Prostate gland (tissue), 2 donors: Measurements from ENCODE around the gene COQ2. TPM values are rescaled to one million over a fixed set of nuclear protein-coding genes. Genes with fewer than 3 reads are reported as not detected.

Source experiments
- DNase-seq: peaks from one replicate; pipeline ENCODE4 v3.0.0-alpha.2; 2019; ENCODE audit warnings: low spot score
- H3K27ac ChIP-seq, 2 donors: fragments of 200-600 bp; sonication (generic); 2 replicates each; pipeline ENCODE4 v1.5.1; 2017 to 2019
- H3K27me3 ChIP-seq: fragments of 200-600 bp; sonication (generic); replicated peaks from 2 replicates; pipeline ENCODE4 v1.5.1; 2019; ENCODE audit not compliant: insufficient read depth
- H3K36me3 ChIP-seq, 2 donors: fragments of 200-600 bp; sonication (generic); 1 replicate in 1 of 2; 2 replicates in 1 of 2; pipeline versions ENCODE4 v1.5.1 to v1.8.1; 2017 to 2019
- H3K4me1 ChIP-seq: fragments of 200-600 bp; sonication (generic); replicated peaks from 2 replicates; pipeline ENCODE4 v1.5.1; 2019
- H3K4me3 ChIP-seq, 2 donors: fragments of 200-600 bp; sonication (generic); 2 replicates each; pipeline ENCODE4 v1.5.1; 2017 to 2019
- H3K9me3 ChIP-seq: fragments of 200-600 bp; sonication (generic); 2 replicates; pipeline ENCODE4 v1.5.1; 2017
- POLR2A ChIP-seq: fragments of 450-650 bp; IDR thresholded peaks from one replicate; pipeline ENCODE4 v1.6.1; 2016; ENCODE audit warnings: antibody characterized with exemption, mild to moderate bottlenecking
- POLR2AphosphoS5 ChIP-seq: sonication (generic); formaldehyde crosslinking; IDR thresholded peaks from one replicate; pipeline ENCODE4 v1.6.1; 2017; ENCODE audit warnings: antibody characterized with exemption
- WGBS: methylation state at CpG from one replicate; pipeline ENCODE4 v1.1.5; 2018; 5-methylcytosine and 5-hydroxymethylcytosine counted together
- intact Hi-C: fragments of 100-400 bp; cut with DNase I; formaldehyde crosslinking; loops from one replicate; pipeline ENCODE4 v1.14.2; 2022
- total RNA-seq, 2 donors: library from RNA; depleted of rRNA; stranded (reverse); fragments of >200 nt; gene quantifications; one replicate each; pipeline ENCODE4 v1.1.0, GENCODE V29; 2016
- TF ChIP-seq, protein P1 (sequence below), 4 experiments: fragments of 200-600 bp in 2 of 4; fragments of 450-650 bp in 2 of 4; sonication (generic) in 2 of 4; IDR thresholded peaks; 1 replicate in 3 of 4; 2 replicates in 1 of 4; pipeline ENCODE4 v1.5.1; 2016 to 2019; ENCODE audit warnings: antibody characterized with exemption in 4 of 4, mild to moderate bottlenecking in 2 of 4, moderate library complexity in 2 of 4

The COQ2 gene
- total RNA-seq, 2 donors from 2014 or later = 12.8 to 13.1 TPM

DNA sequence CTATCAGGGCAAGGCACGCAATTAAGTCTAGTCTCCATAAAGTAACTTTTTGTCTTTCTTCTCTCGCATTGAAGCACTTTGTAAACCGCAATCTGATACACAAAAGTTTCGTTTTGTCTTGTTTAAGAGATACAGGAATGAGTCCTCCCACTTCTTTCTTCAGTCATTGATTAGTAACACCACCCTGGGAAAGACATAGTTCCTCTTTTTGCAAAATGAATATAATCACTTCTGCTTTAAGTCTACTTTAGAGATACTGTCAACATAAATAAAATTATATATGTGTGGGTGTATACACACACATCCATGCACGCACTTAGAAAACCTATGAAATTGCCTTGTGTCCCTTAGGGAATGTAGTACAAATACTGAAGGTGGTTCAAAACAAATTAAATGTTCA, 11.7 kb downstream of the COQ2 start:
- Histone ChIP-seq H3K27me3 (no peaks in the 10 kb centered on the region), H3K4me3 (no peak overlapping the region), H3K4me1 (no peaks in the 10 kb centered on the region), H3K36me3 (no peaks in the 10 kb centered on the region), H3K27ac (no peak overlapping the region), H3K9me3 (no peaks in the 10 kb centered on the region)
- TF ChIP-seq POLR2AphosphoS5 (no peak), POLR2A (no peak)
- TF ChIP-seq, protein P1, sequence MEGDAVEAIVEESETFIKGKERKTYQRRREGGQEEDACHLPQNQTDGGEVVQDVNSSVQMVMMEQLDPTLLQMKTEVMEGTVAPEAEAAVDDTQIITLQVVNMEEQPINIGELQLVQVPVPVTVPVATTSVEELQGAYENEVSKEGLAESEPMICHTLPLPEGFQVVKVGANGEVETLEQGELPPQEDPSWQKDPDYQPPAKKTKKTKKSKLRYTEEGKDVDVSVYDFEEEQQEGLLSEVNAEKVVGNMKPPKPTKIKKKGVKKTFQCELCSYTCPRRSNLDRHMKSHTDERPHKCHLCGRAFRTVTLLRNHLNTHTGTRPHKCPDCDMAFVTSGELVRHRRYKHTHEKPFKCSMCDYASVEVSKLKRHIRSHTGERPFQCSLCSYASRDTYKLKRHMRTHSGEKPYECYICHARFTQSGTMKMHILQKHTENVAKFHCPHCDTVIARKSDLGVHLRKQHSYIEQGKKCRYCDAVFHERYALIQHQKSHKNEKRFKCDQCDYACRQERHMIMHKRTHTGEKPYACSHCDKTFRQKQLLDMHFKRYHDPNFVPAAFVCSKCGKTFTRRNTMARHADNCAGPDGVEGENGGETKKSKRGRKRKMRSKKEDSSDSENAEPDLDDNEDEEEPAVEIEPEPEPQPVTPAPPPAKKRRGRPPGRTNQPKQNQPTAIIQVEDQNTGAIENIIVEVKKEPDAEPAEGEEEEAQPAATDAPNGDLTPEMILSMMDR (IDR thresholded peaks at IDR 0.05) = no peak
- DNase-seq = no peak
- intact Hi-C loops = no loop called here
- WGBS = 75% methylated on average over 5 of the region's 5 CpGs

DNA sequence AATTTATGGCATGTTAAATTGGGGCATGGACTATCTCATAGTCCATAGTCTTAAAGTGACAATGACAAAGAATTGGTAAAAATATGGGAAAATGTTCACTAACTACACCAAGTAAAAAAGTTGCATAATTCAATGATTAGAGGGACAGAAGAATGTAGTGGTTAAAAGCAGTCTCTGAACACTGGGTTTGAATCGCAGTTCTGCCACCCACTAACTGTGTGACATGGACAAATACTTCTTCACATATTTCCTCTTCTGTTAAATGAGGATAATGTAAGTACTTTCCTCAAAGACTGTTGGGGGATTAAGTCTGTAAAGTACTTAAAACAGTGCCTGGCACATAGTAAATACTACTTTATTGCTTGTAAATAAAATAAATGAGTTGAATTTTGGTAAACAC, 15.3 kb downstream of the COQ2 start:
- Histone ChIP-seq H3K4me1 (no peaks in the 10 kb centered on the region), H3K36me3 (no peaks in the 10 kb centered on the region), H3K27me3 (no peaks in the 10 kb centered on the region), H3K27ac (no peak overlapping the region), H3K4me3 (no peak overlapping the region), H3K9me3 (no peaks in the 10 kb centered on the region)
- TF ChIP-seq POLR2AphosphoS5 (no peak), POLR2A (no peak)
- TF ChIP-seq, protein P1 (IDR thresholded peaks at IDR 0.05) = no peak
- no peak for DNase-seq
- intact Hi-C loops = no loop called here
- 67% methylated on average over 1 of the region's 1 CpG for WGBS

DNA sequence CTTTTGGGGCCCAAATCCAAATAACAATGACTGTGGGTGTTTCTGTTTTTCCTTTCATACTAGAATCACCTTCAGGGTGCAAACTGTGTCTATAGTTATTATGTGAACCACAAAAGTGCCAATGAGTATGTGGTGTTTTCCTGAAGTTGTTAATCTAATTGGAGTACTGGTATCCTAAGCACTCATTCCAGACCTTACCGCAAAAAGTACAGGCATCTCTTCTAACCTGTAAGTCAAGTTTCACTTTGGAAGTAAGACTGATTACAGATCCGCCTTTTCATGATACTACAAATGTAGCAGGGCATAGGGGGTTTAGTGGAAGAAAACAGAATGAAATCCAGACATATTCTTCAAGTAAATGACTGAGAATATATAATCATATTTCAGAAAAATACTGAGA, 16.1 kb downstream of the COQ2 start:
- TF ChIP-seq, protein P1 (IDR thresholded peaks at IDR 0.05) = no peak
- TF ChIP-seq POLR2AphosphoS5 (no peak), POLR2A (no peak)
- no peak overlapping the region for H3K4me3 ChIP-seq
- no peaks in the 10 kb centered on the region for H3K9me3 ChIP-seq
- H3K4me1 ChIP-seq = no peaks in the 10 kb centered on the region
- no peaks in the 10 kb centered on the region for H3K27me3 ChIP-seq
- no peaks in the 10 kb centered on the region for H3K36me3 ChIP-seq
- WGBS = 46% methylated on average over 2 of the region's 2 CpGs
- intact Hi-C loops = no loop called here
- DNase-seq = no peak
- no peak overlapping the region for H3K27ac ChIP-seq

DNA sequence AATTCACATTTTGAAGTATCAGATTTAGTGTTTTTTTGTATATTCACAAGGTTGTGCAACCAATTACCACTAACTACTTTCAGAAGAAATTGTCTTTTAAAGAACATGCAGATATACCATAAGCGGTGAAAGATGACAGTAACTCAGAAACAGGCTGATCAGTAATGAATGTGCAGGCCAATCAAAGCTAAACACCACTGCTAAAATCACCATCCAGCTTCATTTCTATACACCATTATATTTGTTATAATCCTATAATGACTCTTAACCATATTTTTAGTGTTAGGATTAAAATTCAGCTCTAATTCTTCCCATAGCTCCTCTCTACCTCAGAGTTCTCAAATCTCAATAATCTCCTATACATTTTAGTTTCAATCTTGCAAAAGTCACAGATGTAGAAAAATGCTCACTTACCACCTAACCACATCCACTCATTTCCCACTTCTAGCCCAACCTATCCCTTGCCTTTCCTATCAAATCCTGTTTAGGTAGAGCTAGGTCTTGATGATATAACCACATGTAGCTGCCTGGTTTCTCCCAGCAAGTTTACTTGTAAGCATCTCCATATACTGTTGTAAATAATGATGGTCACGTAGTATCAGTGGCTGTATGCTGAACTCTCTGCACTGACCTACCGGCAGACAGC, 16.6 kb downstream of the COQ2 start:
- Histone ChIP-seq H3K4me3 (no peak overlapping the region), H3K4me1 (no peaks in the 10 kb centered on the region), H3K27me3 (no peaks in the 10 kb centered on the region), H3K9me3 (no peaks in the 10 kb centered on the region), H3K36me3 (no peaks in the 10 kb centered on the region), H3K27ac (no peak overlapping the region)
- intact Hi-C loops = no loop called here
- TF ChIP-seq POLR2A = no peak
- WGBS = 99% methylated on average over 3 of the region's 3 CpGs
- DNase-seq = no peak

DNA sequence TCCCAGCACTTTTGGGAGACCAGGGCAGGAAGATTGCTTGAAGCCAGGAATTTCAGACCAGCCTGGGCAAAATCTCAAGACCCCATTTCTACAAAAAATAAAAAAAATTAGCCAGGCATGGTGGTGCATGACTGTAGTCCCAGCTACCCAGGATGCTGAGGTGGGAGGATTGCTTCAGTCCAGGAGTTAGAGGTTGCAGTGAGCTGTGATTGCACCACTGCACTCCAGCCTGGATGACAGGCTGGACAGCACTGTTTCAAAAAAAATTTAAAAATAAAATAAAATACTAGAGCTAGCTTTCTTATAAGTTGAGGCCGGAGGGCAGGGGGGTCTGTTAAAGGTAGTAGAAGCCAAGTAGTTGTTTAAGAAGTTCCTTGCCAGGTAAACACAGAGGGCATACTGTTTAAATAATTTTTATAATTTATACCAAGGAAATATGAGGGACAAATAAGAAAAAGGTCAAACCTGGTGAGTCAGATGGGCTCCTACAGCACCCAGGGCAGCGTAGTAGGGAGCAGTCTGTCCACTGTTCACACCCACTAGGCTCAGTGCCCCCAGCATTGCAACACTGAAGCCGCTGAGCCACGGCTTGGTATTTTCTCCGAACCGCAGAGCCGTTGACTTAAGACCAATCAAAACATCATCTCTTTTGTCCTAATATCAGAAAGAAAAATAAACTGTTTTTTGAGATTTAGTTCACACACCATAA, 17.3 kb downstream of the COQ2 start:
- intact Hi-C loops = no loop called here
- Histone ChIP-seq H3K9me3 (no peaks in the 10 kb centered on the region), H3K27me3 (no peaks in the 10 kb centered on the region), H3K36me3 (no peaks in the 10 kb centered on the region), H3K4me3 (no peak overlapping the region), H3K27ac (no peak overlapping the region), H3K4me1 (no peaks in the 10 kb centered on the region)
- DNase-seq = no peak
- no peak for TF ChIP-seq POLR2AphosphoS5
- TF ChIP-seq, protein P1 (IDR thresholded peaks at IDR 0.05) = no peak
- TF ChIP-seq POLR2A = no peak
- 69% methylated on average over 7 of the region's 7 CpGs for WGBS
